ENCODE data around the gene PPP1R11. TPM values are rescaled to one million over a fixed set of nuclear protein-coding genes. Genes with fewer than 3 reads are reported as not detected.
"Not testable (repeated sequence)": the region's sequence is repeated elsewhere in the genome, so short reads cannot be mapped to it uniquely, and the experiment has no call there.

Gene PPP1R11
- total RNA-seq, 2 donors from 2014 or later: 54.1 to 63.1 TPM

DNA sequence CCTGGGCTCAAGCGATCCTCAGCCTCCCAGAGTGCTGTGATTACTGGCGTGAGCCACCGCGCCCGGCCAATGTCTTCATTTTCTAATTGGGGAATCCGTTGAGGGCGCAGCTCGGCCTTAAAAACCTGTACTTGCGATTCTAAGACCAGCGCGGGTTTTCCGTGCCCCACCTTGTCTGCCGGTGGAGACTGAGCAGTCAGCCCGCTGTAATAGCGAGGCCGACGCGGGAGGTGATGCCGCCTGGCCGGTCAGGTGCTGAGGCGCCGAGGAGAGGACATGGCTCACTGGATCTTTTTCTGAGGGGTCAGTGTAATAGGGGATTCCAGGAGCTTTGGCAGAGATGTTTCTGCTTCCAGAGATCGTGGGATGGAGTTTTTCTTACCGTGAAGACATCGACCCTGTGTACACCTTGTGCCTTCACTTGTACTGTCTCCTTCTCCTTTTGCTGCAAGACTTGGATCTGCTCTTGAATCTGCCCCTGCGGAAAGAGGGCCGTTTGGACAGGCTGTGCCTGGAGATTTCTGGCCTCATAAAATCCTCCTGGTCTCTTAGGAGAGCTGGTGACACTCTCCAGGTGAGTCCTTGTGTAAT, 44.4 kb downstream of the PPP1R11 start:
- peaks cover 19% of the 10 kb centered on the region for H3K4me1 Mint-ChIP-seq (ENCODE audit: low read depth)
- peaks cover 57% of the 10 kb centered on the region for H3K27me3 Mint-ChIP-seq (ENCODE audit: low read depth)
- no peaks in the 10 kb centered on the region for H3K9me3 Mint-ChIP-seq
- H3K27ac Mint-ChIP-seq: no peak overlapping the region
- ATAC-seq (replicated peaks in 1 of 2) (no peak), DNase-seq (no peak)
- H3K4me3 Mint-ChIP-seq: no peak overlapping the region
- no peaks in the 10 kb centered on the region for H3K36me3 Mint-ChIP-seq (ENCODE audit: insufficient read depth in 2 of 2)

DNA sequence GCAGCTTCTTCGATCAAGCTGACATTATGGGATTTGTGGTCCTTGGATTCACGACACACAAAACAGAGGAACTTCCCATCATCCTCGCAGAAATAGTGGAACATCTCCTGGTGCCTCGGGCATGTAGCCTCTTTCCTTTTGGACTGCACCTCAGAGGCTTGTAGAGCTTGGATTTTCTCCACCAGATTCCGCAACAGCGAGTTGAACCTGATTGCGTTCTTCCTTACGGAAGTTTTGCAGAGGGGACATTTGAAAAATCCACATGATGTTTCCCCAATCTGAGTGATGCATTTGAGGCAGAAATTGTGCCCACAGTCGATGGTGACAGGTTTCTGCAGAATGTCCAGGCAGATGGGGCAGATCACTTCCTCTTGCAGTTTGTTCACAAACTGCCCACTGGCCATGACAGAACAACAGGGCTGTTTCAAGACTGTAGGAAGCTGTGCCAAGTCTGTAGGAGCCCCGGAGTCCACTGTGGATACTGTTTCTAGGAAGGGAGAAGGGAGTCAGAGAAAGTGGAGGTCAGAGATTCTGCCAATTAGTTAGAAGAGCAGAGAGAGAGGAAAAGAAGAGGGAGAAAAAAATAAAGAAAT, 45.5 kb downstream of the PPP1R11 start:
- peaks cover 19% of the 10 kb centered on the region for H3K4me1 Mint-ChIP-seq (ENCODE audit: low read depth)

DNA sequence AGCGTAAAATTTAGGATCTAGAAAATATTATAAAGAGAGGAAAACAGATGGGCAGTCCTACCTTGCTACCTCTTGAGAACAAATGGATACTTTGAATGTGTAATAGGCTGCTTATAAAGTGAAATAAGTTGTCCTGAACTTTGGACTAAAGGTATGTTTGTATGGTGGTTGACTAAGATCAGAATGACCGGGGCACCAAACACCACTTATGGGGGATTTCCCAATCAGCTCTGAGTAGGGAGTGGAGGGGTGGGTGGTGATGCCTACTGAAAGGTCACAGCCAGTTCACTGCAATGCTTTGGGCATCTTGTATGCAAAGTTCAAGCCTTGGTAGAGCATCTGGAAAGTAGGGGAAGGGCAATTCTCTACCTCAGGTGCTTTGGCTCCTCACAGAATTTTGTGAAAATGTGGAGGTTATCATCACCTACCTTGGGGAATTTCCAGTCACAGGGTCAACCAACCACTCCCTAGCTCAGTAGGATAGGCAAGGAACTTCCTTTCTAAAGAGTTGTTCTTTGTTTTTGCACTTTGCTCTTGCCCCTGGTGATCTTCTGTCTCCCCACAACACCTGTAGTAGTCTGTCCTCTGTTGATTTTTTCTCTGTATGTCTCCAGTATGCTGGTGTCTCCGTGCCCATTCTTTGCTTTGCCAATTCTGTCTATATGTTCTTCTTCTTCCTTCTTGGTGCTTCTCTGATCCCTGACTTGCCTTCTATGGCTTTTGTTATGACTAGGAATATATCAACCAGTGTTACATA, 46.2 kb downstream of the PPP1R11 start, which contains the start of gene TRIM31:
Gene TRIM31, minus strand, starts transcription at position 88 of the 757 bp plus-strand sequence. CDS start 285 bp downstream, outside the sequence.
- ATAC-seq (replicated peaks in 1 of 2): peak; percentile 53 to 60
- Mint-ChIP-seq H3K4me1 (ENCODE audit: low read depth) (peaks cover 19% of the 10 kb centered on the region), H3K4me3 (peak within 1 kb of the TSS; percentile 9 to 40), H3K36me3 (ENCODE audit: insufficient read depth in 2 of 2) (no peaks in the 10 kb centered on the region), H3K27me3 (ENCODE audit: low read depth) (peaks cover 46% of the 10 kb centered on the region), H3K9me3 (no peaks in the 10 kb centered on the region), H3K27ac (no peak within 1 kb of the TSS)
- DNase-seq: no peak

More for the DNA sequence above, 45.5 kb downstream of the PPP1R11 start:
- ATAC-seq (replicated peaks in 1 of 2) (no peak), DNase-seq (no peak)
- no peaks in the 10 kb centered on the region for H3K9me3 Mint-ChIP-seq
- H3K4me3 Mint-ChIP-seq: peak overlapping the region; percentile 9 to 40
- no peaks in the 10 kb centered on the region for H3K36me3 Mint-ChIP-seq (ENCODE audit: insufficient read depth in 2 of 2)
- H3K27me3 Mint-ChIP-seq (ENCODE audit: low read depth): peaks cover 53% of the 10 kb centered on the region
- H3K27ac Mint-ChIP-seq: no peak overlapping the region

DNA sequence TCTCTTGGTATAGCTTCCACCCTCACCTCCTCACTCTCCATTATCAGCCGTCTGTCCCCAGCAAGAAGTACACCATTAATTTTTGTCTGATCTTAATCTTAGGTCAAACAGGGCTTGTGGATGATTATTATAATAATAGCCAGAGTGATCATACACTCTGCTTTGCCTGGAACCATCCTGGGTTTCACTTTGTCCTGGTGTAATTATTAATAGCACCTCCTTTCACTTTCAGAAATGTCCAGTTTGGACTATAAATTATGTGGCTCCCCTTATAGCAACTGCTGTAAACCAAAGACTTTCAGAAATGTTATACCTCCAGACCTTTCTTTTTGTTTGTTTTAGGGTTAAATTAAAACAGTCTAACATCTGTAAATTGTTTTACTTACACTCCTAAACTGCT, 46.8 kb downstream of the PPP1R11 start:
- Mint-ChIP-seq H3K27me3 (ENCODE audit: low read depth) (peaks cover 40% of the 10 kb centered on the region), H3K27ac (no peak overlapping the region)

DNA sequence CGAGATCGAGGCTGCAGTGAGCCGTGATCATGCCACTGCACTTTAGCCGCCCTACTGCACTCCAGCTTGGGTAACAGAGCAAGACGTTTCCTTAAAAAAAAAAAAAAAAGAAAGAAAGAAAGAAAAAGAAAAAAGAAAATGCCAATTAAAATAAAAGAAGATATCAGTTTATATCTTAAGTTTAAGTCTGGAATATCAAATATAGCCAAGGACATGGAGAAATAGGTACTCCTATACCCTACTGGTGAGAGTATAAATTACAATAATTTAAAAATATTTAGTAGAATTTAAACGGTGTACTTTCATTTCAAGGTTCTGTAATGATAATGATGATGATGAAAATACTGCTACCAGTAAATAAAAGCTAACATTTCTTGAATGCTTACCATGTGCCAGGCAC, 49.7 kb downstream of the PPP1R11 start:
- H3K27me3 Mint-ChIP-seq (ENCODE audit: low read depth): peaks cover 20% of the 10 kb centered on the region
- no peaks in the 10 kb centered on the region for H3K9me3 Mint-ChIP-seq
- ATAC-seq (replicated peaks in 1 of 2) (no peak), DNase-seq (no peak)
- H3K4me1 Mint-ChIP-seq (ENCODE audit: low read depth): peaks cover 15% of the 10 kb centered on the region
- no peak overlapping the region for H3K4me3 Mint-ChIP-seq
- no peaks in the 10 kb centered on the region for H3K36me3 Mint-ChIP-seq (ENCODE audit: insufficient read depth in 2 of 2)
- no peak overlapping the region for H3K27ac Mint-ChIP-seq

More for the DNA sequence above, 46.8 kb downstream of the PPP1R11 start:
- ATAC-seq (replicated peaks in 1 of 2) (no peak), DNase-seq (no peak)
- H3K4me3 Mint-ChIP-seq: no peak overlapping the region
- no peaks in the 10 kb centered on the region for H3K36me3 Mint-ChIP-seq (ENCODE audit: insufficient read depth in 2 of 2)
- peaks cover 15% of the 10 kb centered on the region for H3K4me1 Mint-ChIP-seq (ENCODE audit: low read depth)
- H3K9me3 Mint-ChIP-seq: no peaks in the 10 kb centered on the region

DNA sequence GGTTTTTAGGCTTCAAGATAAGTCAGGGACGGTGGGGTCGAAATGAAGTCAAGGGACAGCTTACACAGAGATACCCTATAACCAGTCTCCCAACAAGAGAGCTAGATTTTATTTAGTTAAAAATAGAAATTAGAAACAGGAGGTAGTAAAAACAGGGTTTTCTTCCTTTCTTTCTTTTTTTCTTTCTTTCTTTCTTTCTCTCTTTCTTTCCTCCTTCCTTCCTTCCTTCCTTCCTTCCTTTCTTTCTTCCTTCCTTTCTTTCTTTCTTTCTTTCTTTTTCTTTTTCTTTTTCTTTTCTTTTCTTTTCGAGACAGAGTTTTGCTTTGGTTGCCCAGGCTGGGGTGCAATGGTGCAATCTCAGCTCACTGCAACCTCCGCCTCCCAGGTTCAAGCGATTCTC, 51.7 kb downstream of the PPP1R11 start:
- DNase-seq; H3K36me3 Mint-ChIP-seq (ENCODE audit: insufficient read depth in 2 of 2); H3K27ac Mint-ChIP-seq; H3K4me1 Mint-ChIP-seq (ENCODE audit: low read depth); H3K9me3 Mint-ChIP-seq; H3K27me3 Mint-ChIP-seq (ENCODE audit: low read depth); H3K4me3 Mint-ChIP-seq; ATAC-seq (replicated peaks in 1 of 2): not testable (repeated sequence)

Other genes starting within 250 kb of the PPP1R11 start
- under 1 TPM in 1 of 2 donors, not detected in 1; 0.37 TPM for gene HLA-G, start 239.4 kb upstream of the PPP1R11 start, total RNA-seq
- 1,000 to 10,000 TPM; 1,261 to 1,795 TPM for gene HLA-A, start 124.7 kb upstream of the PPP1R11 start, total RNA-seq
- gene POLR1H, start 5.9 kb upstream of the PPP1R11 start, total RNA-seq: 10 to 100 TPM; 77.1 to 81.9 TPM
- not detected for gene RNF39, start 8.6 kb downstream of the PPP1R11 start, total RNA-seq
- gene TRIM31, start 45.9 kb downstream of the PPP1R11 start, total RNA-seq: under 1 TPM in 1 of 2 donors, not detected in 1; 0.12 TPM
- gene TRIM40, start 68.9 kb downstream of the PPP1R11 start, total RNA-seq: not detected
- gene TRIM10, start 94.0 kb downstream of the PPP1R11 start, total RNA-seq: under 1 TPM in 1 of 2 donors, not detected in 1; 0.39 TPM
- gene TRIM15, start 96.3 kb downstream of the PPP1R11 start, total RNA-seq: under 1 TPM; 0.84 to 0.95 TPM
- 10 to 100 TPM; 89.0 to 92.7 TPM for gene TRIM26, start 146.2 kb downstream of the PPP1R11 start, total RNA-seq